NCI-H2029 treated with DMSO at 0.1 percent for 48 hours (cell line): ENCODE measurements around the gene MAB21L2.

Experiments used
- DNase-seq: peaks from one replicate; lab custom pipeline; 2025; lab: John Stamatoyannopoulos, UW

MAB21L2 gene

GRCh38 chr4:150619042-150619441 is 37.1 kb downstream of the MAB21L2 start:
- no peak for DNase-seq

- DNase-seq, result no peak
Observed at GRCh38 chr4:150624055-150624454, 42.1 kb downstream of the MAB21L2 start.

- DNase-seq, result no peak
Observed at GRCh38 chr4:150625033-150625432, 43.1 kb downstream of the MAB21L2 start.

- no peak for DNase-seq
Observed at GRCh38 chr4:150628073-150628472, 46.1 kb downstream of the MAB21L2 start.

GRCh38 chr4:150632639-150633038 is 50.7 kb downstream of the MAB21L2 start:
- DNase-seq, result no peak
